EH (cell line): ENCODE data around the gene IL1A.

Source experiments
- DNase-seq: peaks from one replicate; pipeline ENCODE4 v3.0.0-alpha.2; 2015; ENCODE audit warnings: low read depth

IL1A gene

GRCh38 chr2:112784199-112785189 is at the start of gene IL1A:
Gene IL1A (minus strand): TSS chr2:112784493. CDS start chr2:112783770, 723 bp downstream.
- peak; percentile 70 for DNase-seq

- DNase-seq: no peak
Measured at GRCh38 chr2:112833976-112834375, 49.7 kb upstream of the IL1A start.

GRCh38 chr2:112833639-112833931 is 49.3 kb upstream of the IL1A start:
- DNase-seq: peak; percentile 24

GRCh38 chr2:112832841-112833638 is 48.7 kb upstream of the IL1A start:
- no peak for DNase-seq

GRCh38 chr2:112831946-112832840 is 47.9 kb upstream of the IL1A start:
- no peak for DNase-seq

- no peak for DNase-seq
Measured at GRCh38 chr2:112831513-112831845, 47.2 kb upstream of the IL1A start.

GRCh38 chr2:112830682-112831512 is 46.6 kb upstream of the IL1A start:
- DNase-seq: no peak

- DNase-seq: no peak
Measured at GRCh38 chr2:112829961-112830681, 45.8 kb upstream of the IL1A start.

GRCh38 chr2:112829101-112829960 is 45.0 kb upstream of the IL1A start:
- DNase-seq: no peak

GRCh38 chr2:112828251-112828691 is 44.0 kb upstream of the IL1A start:
- DNase-seq: no peak

- DNase-seq: no peak
Measured at GRCh38 chr2:112827604-112828185, 43.4 kb upstream of the IL1A start.

GRCh38 chr2:112827009-112827408 is 42.7 kb upstream of the IL1A start:
- DNase-seq: no peak

- no peak for DNase-seq
Measured at GRCh38 chr2:112825706-112826105, 41.4 kb upstream of the IL1A start.

- no peak for DNase-seq
Measured at GRCh38 chr2:112824694-112825085, 40.4 kb upstream of the IL1A start.

- no peak for DNase-seq
Measured at GRCh38 chr2:112821682-112822081, 37.4 kb upstream of the IL1A start.

- no peak for DNase-seq
Measured at GRCh38 chr2:112821142-112821541, 36.8 kb upstream of the IL1A start.

- DNase-seq: no peak
Measured at GRCh38 chr2:112820343-112820742, 36.0 kb upstream of the IL1A start.

- no peak for DNase-seq
Measured at GRCh38 chr2:112819081-112819480, 34.8 kb upstream of the IL1A start.
